Stimulated activated CD4-positive, alpha-beta T cell treated with anti-CD3 and anti-CD28 coated beads, Interleukin-2, amount 100 ng/mL, for 48 hours (primary cell): ENCODE results near the gene PRAME.
"Not testable (repeated sequence)": the region's sequence is repeated elsewhere in the genome, so short reads cannot be mapped to it uniquely, and the experiment has no call there.

Experiments
- DNase-seq, 2 donors: peaks; one replicate each; pipeline ENCODE4 v3.0.0-alpha.2; 2020

The PRAME gene, protein sequence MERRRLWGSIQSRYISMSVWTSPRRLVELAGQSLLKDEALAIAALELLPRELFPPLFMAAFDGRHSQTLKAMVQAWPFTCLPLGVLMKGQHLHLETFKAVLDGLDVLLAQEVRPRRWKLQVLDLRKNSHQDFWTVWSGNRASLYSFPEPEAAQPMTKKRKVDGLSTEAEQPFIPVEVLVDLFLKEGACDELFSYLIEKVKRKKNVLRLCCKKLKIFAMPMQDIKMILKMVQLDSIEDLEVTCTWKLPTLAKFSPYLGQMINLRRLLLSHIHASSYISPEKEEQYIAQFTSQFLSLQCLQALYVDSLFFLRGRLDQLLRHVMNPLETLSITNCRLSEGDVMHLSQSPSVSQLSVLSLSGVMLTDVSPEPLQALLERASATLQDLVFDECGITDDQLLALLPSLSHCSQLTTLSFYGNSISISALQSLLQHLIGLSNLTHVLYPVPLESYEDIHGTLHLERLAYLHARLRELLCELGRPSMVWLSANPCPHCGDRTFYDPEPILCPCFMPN

DNA sequence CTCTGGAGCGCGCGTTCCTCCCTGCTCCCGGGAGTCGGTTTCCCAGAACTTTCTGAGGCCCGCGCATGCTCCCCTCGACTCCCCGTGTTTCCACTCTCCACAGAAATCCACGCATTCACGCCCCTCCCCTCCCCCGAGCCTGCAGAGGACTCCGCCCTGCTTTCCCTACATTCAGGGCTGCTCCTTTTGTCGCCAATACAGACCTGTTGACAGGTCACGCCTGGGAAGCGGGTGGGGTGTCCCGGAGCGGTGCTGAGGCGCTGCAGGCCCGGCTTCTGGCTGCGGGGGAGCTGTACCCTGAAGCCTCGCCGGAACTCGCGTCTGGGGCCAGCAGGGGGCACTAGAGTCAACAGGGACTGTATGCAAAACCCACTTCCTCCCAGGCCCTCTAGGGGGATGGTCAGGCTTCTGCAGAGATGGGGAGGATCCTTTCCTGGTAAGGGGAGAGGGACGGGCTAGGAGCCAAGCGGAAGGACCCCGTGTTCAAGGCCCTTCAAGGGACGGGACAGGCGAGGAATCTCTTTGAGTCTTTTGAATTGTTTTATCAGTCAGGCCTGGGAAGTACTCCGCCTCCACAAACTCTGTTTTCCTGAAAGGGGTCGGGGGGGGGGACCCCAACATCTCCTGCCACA, at the start of gene PRAME:
Gene PRAME (minus strand): TSS at position 294 of the 632 bp plus-strand sequence. CDS start 2,433 bp downstream, outside the sequence.
- peak; percentile 85 to 88 for DNase-seq

- DNase-seq, result not testable (repeated sequence)
These were observed 49.0 kb upstream of the PRAME start for GRCh38 chr22:22608022-22608421.

DNA sequence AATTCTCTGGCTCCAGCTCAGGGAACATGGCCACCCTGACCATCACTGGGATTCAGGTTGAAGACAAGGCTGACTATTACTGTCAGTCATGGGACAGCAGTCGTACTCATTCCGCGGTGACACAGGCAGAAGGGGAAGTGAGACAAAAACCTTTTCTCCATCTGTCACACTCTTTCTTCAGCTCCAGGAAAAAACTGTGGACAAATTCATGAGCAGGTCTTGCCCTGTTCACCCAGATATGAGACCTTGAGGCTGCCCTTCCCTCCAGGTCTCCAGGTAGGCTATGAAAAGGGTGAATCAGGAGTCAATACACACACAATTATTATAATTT, 46.0 kb upstream of the PRAME start:
- no peak for DNase-seq

DNA sequence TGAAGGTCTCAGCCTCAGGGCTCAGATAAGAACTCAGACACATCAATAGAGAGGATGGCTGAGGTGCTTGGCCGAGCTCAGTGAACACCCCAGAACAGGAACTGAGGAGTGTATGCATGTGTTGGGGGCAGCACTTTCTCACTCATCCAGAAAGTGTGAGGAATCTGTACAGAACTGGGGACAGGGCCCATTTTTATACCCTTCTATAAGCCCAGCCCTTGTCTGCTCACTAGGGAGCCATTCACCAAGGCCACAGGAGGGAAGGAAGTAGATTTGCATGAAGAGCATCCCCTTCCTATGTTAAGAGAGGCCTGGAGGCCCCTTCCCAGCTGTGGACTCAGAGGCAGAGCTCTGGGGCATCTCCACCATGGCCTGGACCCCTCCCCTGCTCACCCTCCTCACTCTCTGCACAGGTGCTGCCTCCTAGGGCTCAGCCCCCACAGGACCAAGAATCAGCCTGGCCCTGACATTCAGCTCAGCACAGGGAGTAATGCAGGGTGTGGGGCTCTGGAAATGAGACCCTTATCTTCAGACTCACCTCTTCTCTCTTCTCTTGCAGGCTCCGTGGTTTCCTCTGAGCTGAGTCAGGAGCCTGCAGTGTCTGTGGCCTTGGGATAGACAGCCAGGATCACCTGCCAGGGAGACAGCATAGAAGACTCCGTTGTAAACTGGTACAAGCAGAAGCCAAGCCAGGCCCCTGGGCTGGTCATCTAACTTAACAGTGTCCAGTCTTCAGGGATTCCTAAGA, 45.4 kb upstream of the PRAME start:
- DNase-seq, result no peak

DNA sequence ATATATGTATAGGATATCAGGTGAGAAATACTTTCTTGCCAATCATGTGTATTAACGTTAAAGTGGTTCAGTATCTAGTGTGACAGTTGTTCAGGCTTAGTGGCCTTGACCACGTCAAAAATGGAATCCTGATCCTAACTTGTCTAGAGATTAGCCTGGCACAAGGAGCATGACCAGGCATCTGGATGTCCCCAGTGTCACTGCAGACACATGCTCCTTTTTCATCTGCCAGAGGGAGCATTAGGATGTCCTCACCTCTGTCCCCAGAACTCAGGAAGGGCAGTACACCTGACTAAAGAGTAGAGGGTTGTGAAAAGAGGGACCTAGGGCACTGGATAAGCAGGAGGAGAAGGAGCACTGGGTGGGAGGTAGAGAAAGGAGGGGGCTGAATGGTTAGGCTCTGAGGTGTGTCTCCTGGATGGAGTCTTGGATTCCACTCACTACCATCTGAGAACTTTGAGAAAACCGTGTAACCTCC, 44.4 kb upstream of the PRAME start:
- no peak for DNase-seq

DNA sequence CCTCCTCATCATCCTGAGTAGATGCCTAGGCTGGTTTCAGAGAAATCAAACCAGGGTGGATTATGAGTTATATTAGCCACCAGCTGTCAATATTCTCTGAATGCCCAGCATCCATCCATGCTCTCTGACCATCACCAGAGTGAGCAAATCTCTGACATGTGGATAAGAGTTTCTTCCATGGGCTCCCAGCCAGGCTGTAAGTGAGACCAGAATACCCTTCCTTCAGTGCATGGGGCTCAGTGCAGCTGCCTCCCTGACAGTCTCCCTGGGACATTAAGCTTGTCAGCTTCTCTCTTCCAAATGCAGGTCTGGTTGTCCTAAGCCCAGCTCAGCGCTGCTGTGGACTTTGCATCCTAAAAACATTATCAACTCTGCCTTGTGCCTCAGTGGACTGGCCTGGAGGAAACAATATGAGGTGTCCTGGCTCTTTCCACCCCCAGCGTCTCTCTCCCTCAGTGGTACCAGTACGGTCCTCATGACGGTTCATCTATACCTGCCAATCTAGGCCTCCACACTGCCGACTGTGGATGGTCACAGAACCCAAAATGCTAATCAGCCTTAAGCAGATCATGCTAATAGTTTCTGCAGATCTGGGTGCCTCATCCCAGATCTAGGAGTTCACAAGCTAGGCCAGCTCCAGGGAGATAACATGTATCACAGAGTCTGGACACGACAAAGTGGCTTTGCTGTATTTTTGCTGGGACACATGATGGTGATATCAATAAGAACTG, 41.6 kb upstream of the PRAME start:
- DNase-seq, result no peak

GRCh38 chr22:22599248-22599647, 40.2 kb upstream of the PRAME start:
- no peak for DNase-seq

GRCh38 chr22:22598144-22598543, 39.1 kb upstream of the PRAME start:
- DNase-seq, result no peak

- DNase-seq, result no peak
These were observed 36.2 kb upstream of the PRAME start for GRCh38 chr22:22595001-22595835.

DNA sequence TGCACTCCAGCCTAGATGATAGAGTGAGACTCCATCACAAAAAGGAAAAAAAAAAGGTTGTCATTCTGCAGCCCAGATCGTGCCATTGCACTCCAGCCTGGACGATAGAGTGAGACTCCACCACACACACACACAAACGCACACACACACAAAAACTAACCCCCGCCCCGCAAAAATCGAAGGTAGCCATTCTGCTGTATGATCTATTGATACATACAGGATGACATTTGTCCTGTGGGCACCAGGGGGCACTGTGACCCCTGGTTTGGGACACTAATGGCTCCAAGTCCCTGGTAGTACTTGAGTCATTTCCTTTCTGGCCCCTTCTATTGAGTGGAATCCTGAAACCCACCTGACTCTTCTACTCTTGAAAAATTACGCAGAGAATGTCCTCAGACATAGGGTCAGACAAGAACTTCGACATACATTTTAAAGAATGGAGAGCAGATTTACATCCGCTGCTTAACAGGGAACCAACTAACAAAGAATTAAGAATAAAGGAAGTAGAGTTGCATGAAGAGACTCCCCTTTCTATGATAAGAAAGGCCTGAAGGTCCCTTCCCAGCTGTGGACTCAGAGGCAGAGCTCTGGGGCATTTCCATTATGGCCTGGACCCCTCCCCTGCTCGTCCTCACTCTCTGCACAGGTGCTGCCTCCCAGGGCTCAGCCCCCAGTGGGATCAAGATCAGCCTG, 35.0 kb upstream of the PRAME start:
- DNase-seq, result peak; percentile 35 to 49

DNA sequence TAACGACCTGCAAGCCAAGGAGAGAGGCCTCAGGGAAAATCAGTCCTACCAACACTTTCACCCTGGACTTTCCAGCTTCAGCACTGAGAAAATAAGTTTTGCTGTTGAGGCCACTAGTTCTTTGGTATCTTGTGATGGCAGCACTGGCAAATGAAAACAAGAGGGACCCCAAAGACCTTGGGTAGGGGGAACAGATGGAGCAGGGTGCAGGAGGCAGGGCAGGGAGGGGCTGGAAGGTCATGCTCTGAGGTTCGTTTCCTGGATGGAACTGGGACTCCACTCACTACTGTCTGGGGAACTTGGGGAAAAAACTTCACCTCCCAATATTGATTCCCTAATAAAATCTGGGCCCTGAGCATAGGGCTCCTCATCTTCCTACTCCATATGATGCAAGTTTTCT, 34.2 kb upstream of the PRAME start:
- no peak for DNase-seq

- no peak for DNase-seq
These were observed 32.6 kb upstream of the PRAME start for GRCh38 chr22:22591348-22592299.

DNA sequence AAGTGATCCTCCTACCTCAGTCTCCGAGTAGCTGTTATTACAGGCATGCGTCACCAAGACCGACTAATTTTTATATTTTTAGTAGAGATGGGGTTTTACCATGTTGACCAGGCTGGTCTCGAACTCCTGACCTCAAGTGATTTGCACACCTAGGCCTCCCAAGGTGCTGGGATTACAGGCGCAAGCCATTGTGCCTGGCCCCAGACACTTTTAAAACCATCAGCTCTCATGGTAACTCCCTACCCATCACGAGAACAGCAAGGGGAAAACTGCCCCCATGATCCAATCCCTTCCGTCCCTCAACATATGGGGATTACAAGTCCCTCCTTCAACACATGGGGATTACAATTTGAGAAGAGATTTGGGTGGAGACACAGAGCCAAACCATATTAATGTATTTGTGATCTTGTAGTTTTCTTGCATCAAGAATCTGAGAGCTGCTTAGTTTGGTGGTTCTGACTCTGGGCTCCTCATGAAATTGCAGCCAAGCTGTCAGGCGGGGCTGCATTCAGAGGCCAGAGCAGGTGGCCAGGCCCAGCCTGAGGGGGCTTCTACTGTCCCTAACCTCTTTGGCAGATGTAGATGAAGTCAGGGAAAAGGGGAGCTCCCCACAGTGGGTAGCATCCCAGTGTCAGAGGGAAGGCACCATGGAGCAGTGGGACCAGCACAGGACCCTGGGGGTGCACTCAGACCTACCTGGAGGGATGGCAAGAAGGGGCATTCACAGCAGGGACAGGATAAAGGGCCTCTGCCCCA, 31.2 kb upstream of the PRAME start:
- no peak for DNase-seq

DNA sequence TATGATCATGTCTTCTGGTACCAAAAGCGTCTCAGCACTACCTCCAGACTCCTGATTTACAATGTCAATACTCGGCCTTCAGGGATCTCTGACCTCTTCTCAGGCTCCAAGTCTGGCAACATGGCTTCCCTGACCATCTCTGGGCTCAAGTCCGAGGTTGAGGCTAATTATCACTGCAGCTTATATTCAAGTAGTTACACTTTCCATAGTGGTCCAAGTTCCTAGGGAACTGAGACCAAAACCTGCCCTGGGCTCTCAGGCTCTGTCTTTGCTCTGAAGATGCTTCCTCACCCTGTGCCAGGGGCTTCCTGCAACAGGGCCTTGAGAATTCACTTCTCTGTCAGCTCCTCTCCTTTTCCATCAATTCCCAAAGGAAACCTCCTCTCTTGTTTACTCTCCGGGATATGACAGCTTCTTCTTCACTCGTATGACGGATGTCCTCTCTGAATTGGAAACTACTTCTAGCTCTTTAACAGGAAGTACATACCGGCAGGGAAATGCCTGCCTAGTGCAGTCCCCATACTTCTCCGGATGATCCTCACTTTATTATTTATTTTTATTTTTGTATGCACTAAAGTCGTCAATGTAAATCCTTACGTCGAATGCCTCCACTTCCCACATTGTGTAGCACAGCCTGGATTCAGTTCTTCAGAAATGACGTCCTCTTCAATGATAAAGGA, 29.6 kb upstream of the PRAME start:
- no peak for DNase-seq

DNA sequence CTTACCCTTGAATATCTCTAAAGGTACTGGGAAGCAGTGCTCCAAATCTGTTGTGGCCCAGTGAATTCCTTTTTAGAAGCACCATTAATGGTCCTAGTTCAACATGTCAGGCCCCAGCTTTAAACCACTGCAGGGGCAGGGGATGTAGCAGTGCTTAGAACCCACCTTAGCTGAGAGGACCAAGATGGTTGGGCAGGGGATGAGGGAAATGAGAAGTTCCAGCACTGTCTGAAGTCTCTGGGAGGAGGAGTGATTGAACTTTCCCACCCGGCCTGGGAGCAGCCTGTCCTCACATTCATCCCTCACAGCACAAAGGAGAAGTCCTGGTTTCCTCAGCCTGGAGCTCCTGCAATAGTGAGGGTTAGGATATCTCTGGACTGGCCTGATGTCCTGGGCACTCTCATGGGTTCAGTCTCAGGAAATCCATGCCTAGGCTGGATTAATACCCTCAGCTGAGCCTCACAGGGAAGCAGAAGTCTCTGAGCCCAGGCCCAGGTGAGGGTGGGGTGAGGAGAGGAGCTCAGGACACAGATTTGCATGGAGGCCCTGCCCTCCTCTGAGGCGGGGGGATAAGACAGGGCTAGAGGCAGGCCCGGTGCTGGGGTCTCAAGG, 28.6 kb upstream of the PRAME start:
- DNase-seq, result no peak

- DNase-seq, result no peak
These were observed 25.7 kb upstream of the PRAME start for GRCh38 chr22:22584722-22585121.

DNA sequence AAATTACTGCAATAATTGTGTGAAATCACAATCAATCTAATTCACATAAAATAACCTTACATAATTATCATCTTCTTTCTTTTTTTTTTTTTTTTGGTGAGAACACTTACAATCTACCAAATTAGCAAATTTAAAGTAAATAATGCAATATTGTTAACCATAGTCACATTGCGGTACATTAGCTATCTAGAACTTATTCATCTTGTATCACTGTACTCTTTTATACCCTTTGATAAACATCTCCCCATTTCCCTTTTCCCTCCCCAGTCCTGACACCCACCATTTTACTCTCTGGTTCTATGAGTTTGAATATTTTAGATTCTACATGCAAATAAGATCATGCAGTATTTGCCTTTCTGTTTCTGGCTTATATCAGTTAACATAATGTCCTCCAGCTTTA, 24.0 kb upstream of the PRAME start:
- no peak for DNase-seq

DNA sequence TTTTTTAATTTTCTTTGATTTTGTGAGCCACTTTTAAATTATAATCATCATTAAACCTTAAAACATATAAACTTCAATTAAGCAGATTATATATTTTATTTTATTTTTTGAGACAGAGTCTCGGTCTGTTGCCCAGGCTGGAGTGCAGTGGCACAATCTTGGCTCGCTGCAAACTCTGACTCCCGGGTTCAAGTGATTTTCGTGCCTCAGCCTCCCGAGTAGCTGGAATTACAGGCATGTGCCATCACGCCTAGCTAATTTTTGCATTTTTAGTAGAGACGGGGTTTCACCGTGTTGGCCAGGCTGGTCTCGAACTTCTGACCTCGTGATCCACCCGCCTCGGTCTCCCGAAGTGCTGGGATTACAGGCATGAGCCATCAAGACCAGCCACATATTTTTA, 22.5 kb upstream of the PRAME start:
- not testable (repeated sequence) for DNase-seq
